GM13977 (cell line): ENCODE data around the gene DIP2A.

ENCODE experiments used
- DNase-seq: peaks from one replicate; pipeline ENCODE4 v3.0.0; 2012; ENCODE audit warnings: low spot score
- in situ Hi-C: fragments of 300-500 bp; cut with MboI; formaldehyde crosslinking; loops from one replicate; pipeline ENCODE4 v1.12.0; 2022; ENCODE audit warnings: low sequenced_read_pairs, low pct_unique_long_range_greater_than_20kb, mixed read lengths, inconsistent platforms; ENCODE audit not compliant: unreplicated experiment
- TF ChIP-seq, protein P1 (sequence below): IDR thresholded peaks from 2 replicates; pipeline ENCODE4 v1.5.1; 2012; ENCODE audit warnings: mild to moderate bottlenecking, control low read depth; ENCODE audit not compliant: insufficient read depth; ENCODE audit errors: extremely low read depth, missing control alignments

DIP2A gene

DNA sequence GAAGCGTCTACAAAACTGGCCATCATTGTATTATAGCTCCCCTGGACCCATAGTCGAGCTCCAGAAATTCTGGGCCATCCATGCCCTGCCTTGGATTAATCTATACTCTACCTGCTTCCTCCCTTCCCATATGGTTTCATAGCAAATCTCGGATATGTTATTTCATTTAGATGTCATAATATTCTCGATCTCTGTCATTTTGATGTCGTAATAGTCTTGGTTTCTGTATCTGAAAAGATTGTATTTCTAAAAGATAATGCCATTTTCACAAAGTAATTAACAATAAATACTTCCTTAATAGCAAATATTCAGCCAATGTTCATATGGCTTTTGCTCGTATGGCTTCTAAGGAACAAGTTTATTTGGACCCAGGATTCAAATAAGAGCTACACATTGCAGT is 35.1 kb downstream of the DIP2A start:
- in situ Hi-C loops: no loop called here
- DNase-seq: no peak
- TF ChIP-seq, protein P1, sequence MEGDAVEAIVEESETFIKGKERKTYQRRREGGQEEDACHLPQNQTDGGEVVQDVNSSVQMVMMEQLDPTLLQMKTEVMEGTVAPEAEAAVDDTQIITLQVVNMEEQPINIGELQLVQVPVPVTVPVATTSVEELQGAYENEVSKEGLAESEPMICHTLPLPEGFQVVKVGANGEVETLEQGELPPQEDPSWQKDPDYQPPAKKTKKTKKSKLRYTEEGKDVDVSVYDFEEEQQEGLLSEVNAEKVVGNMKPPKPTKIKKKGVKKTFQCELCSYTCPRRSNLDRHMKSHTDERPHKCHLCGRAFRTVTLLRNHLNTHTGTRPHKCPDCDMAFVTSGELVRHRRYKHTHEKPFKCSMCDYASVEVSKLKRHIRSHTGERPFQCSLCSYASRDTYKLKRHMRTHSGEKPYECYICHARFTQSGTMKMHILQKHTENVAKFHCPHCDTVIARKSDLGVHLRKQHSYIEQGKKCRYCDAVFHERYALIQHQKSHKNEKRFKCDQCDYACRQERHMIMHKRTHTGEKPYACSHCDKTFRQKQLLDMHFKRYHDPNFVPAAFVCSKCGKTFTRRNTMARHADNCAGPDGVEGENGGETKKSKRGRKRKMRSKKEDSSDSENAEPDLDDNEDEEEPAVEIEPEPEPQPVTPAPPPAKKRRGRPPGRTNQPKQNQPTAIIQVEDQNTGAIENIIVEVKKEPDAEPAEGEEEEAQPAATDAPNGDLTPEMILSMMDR: no peak

GRCh38 chr21:46498335-46499050 is 39.8 kb downstream of the DIP2A start:
- in situ Hi-C loops: no loop called here
- TF ChIP-seq, protein P1: no peak
- DNase-seq: no peak

- in situ Hi-C loops: no loop called here
- peak; percentile 57 for DNase-seq
These were observed 41.7 kb downstream of the DIP2A start for GRCh38 chr21:46500224-46500861.

GRCh38 chr21:46503922-46504550 is 45.3 kb downstream of the DIP2A start:
- in situ Hi-C loops: no loop called here
- TF ChIP-seq, protein P1: peak; percentile 37
- DNase-seq: peak; percentile 62

More at GRCh38 chr21:46500224-46500861, 41.7 kb downstream of the DIP2A start:
- TF ChIP-seq, protein P1: no peak

DNA sequence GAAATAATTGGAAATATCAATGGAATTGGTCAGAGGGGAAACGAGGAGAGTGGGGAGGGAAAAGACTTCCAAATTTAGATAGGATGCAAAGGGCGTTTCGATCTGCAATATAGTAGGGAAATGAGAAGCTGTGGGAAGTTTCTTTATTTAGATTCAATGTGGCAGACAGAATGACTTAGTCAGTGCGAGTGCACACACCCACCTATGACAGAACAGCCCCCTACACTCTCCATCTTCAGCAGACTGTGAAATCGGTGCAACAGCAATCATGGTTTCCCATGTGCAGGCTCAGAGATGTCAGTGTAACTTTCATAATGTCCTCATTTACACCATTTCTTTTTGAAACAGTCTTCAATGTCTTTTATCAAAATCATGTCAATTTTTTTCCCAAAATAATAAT is 46.0 kb downstream of the DIP2A start:
- TF ChIP-seq, protein P1: no peak
- DNase-seq: peak; percentile 52
- in situ Hi-C loops: no loop called here

DNA sequence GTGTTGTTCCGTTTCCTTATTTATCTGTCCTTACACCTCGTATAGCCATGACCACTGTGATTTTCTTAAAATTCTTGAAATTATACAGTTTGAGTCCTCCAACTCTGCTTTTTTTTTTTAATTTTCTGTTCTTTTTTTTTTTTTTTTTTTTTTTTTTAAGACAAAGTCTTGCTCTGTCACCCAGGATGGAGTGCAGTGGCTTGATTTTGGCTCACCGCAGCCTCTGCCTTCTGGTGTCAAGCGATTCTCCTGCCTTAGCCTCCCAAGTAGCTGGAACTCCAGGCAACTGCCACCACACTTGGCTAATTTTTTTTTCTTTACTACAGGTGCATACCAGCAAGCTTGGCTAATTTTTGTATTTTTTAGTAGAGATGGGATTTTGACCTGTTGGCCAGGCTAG is 48.9 kb downstream of the DIP2A start:
- no peak for DNase-seq
- in situ Hi-C loops: no loop called here
- TF ChIP-seq, protein P1: no peak
